WERI-Rb-1 (cell line): ENCODE measurements around the gene ZNF516.

Experiments
- DNase-seq: peaks from one replicate; pipeline ENCODE4 v3.0.0-alpha.2; 2020
- H3K27ac ChIP-seq: fragments of 250-450 bp; sonication (Bioruptor Pico); 2 replicates; pipeline ENCODE4 v1.5.1; 2020; ENCODE audit warnings: mild to moderate bottlenecking, moderate library complexity
- H3K27me3 ChIP-seq: fragments of 250-450 bp; sonication (Bioruptor Pico); 2 replicates; pipeline ENCODE4 v1.5.1; 2021; ENCODE audit warnings: mild to moderate bottlenecking, low read depth, moderate library complexity; ENCODE audit not compliant: insufficient read depth, severe bottlenecking
- H3K36me3 ChIP-seq: fragments of 250-450 bp; sonication (Bioruptor Pico); 2 replicates; pipeline ENCODE4 v1.5.1; 2020; ENCODE audit warnings: mild to moderate bottlenecking, moderate library complexity
- H3K4me3 ChIP-seq: 2 replicates; pipeline ENCODE4 v1.5.1; 2011; ENCODE audit warnings: low read depth, mild to moderate bottlenecking, control low read depth, low read length
- H3K9me3 ChIP-seq: fragments of 250-450 bp; sonication (Bioruptor Pico); 2 replicates; pipeline ENCODE4 v1.5.1; 2021; ENCODE audit warnings: mild to moderate bottlenecking, moderate library complexity; ENCODE audit not compliant: severe bottlenecking
- TF ChIP-seq, protein P1 (sequence below): IDR thresholded peaks from 2 replicates; pipeline ENCODE4 v1.5.1; 2011; ENCODE audit warnings: low read depth, mild to moderate bottlenecking, control low read depth, inconsistent platforms, low read length

ZNF516 gene

DNA sequence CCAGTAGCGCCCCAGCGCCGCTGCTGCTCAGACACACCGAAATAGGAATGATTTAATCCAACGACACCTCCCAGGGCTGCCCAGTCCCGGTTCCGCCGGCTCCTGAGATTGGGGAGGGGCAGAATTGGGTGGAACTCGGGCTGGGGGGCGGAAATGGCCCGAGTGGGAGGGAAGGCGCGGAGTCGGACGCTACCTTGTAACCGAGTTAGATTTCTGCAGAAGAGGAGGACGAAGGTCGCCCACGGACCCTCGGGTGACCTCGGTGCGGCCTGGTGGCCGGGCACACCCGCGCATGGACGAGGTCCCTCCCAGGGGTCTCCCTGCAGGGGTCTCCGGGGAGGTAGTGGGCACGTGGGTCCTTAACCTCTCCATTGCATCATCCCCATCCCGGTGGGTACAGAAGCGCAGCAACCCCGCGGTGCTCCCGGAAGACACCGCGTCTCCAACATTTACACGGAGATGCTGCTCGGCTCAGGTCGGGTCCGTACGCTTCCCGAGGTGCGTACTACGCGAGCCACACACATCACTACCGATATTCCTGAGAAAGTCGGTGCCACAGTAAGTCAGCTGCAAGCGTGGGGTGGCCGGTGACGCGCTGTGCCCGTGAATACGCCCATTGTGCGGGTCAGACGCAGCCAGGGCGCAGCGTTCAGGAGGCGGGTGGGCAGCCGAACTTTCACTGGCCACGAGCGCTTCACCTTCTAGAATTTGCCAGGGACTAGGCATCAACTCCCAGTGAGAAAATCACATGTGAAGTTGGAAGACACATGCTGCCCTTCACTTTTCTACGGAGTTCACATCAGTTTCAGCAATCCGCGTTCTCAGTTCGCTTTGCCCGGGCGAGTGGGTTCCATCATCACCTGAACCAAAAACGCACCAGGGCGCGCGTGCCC is 3.0 kb downstream of the ZNF516 start:
- Histone ChIP-seq H3K27me3 (no peaks in the 10 kb centered on the region), H3K9me3 (no peaks in the 10 kb centered on the region), H3K4me3 (peak overlapping the region; percentile 65), H3K27ac (peak overlapping the region; percentile 85), H3K36me3 (no peaks in the 10 kb centered on the region)
- peak; percentile 47 for DNase-seq
- TF ChIP-seq, protein P1, sequence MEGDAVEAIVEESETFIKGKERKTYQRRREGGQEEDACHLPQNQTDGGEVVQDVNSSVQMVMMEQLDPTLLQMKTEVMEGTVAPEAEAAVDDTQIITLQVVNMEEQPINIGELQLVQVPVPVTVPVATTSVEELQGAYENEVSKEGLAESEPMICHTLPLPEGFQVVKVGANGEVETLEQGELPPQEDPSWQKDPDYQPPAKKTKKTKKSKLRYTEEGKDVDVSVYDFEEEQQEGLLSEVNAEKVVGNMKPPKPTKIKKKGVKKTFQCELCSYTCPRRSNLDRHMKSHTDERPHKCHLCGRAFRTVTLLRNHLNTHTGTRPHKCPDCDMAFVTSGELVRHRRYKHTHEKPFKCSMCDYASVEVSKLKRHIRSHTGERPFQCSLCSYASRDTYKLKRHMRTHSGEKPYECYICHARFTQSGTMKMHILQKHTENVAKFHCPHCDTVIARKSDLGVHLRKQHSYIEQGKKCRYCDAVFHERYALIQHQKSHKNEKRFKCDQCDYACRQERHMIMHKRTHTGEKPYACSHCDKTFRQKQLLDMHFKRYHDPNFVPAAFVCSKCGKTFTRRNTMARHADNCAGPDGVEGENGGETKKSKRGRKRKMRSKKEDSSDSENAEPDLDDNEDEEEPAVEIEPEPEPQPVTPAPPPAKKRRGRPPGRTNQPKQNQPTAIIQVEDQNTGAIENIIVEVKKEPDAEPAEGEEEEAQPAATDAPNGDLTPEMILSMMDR, result no peak

DNA sequence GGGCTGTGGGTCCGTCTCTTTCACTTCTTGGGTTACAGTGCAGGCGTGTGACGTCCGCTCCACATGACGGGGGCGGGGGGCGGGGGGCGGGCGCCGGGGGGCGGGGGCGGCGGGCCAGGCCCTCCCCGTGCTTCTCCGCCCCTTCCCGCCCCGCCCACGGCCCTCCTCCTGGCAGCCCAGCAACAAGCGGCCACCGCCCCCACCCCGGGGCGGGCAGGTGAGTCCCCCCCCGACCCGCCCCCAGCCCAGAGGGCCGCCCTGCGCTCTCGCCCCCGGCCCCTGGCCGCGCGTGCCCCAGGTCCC is 3.6 kb downstream of the ZNF516 start:
- H3K36me3 ChIP-seq, result no peaks in the 10 kb centered on the region
- H3K27me3 ChIP-seq, result no peaks in the 10 kb centered on the region
- DNase-seq, result peak; percentile 91
- no peaks in the 10 kb centered on the region for H3K9me3 ChIP-seq
- peak overlapping the region; percentile 65 for H3K4me3 ChIP-seq
- TF ChIP-seq, protein P1, result no peak
- peak overlapping the region; percentile 85 for H3K27ac ChIP-seq

DNA sequence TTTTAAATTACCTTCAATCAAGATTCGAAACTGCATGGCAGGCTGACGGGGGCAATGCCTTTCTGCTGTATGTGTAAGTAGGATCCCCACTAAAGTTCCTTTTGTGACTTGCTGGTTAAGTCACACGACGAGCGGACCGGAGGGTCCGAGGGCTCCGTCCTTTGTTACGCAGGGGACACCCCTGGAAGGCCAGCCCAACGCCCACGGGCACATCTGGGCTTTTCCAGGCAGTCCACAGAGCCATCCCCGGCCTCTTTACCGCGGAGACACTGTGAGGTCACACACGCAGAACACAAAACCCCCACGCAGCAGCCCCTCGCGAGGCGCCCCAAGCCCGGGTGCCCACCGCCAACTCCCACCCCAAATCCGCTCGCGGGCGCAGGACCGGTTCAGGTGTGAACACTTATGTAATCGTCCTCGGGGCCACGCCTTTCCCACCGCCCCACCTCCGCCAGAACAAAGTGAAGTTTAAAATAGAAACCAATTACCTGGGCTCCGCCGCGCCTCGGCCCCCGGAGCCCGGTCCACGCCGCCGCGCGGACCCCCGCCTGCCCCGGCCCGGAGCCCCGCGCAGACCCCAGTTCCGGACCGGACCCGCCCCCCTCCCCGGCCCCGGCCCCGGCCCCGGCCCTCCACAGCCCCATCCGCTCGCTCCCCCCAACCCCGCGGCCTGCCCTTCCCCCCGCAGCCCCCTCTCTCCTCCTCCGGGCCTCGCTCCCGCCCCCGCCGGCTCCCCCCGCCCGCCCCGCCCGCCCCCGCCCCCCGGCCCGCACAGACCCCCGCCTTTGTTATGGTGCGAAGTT is 4.2 kb downstream of the ZNF516 start:
- Histone ChIP-seq H3K27me3 (no peaks in the 10 kb centered on the region), H3K9me3 (no peaks in the 10 kb centered on the region), H3K36me3 (no peaks in the 10 kb centered on the region), H3K4me3 (peak overlapping the region; percentile 67), H3K27ac (peak overlapping the region; percentile 69)
- DNase-seq, result peak; percentile 57
- TF ChIP-seq, protein P1, result no peak

DNA sequence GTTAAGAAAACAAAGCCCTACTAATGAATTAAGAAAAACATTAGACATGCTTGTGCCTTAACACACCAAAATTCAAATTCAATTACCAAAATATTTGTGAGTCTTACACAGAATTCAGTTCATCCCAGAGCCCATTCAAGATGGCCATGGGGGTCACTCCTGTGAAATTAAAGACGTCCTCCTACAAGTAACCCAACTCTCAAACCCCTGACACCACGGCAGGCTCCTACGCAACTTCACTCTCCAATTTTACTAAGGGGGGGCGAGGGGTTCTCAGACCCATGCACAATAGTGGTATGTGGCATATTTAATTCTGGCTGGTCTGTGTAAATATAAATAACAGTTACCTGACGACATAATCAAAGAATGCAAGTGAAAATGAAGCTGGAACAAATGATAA is 5.0 kb downstream of the ZNF516 start:
- Histone ChIP-seq H3K4me3 (peak overlapping the region; percentile 67), H3K9me3 (no peaks in the 10 kb centered on the region), H3K27ac (no peak overlapping the region), H3K36me3 (no peaks in the 10 kb centered on the region), H3K27me3 (no peaks in the 10 kb centered on the region)
- TF ChIP-seq, protein P1, result no peak
- DNase-seq, result no peak

DNA sequence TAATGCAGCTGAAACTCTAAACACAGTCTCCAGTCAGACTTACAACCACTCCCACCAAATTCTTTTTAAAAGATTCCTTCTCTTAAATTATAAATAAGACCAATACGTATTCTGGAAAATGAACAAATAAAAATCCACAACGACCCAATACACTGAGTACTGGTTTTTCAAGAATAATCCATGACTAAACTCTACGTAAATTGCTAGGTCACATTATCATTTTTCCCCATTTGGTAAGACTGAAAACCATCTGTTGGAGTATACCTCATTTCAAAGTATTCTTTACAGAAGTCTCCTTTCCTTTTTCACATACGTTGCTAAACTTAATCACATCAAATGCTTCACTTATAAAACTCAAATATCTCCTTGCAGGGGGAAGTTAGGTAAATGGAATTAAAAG is 6.0 kb downstream of the ZNF516 start:
- H3K36me3 ChIP-seq, result no peaks in the 10 kb centered on the region
- no peak overlapping the region for H3K4me3 ChIP-seq
- peak overlapping the region; percentile 20; the same call in 1 of the 2 replicates for H3K27ac ChIP-seq
- H3K27me3 ChIP-seq, result no peaks in the 10 kb centered on the region
- DNase-seq, result no peak
- TF ChIP-seq, protein P1, result no peak
- H3K9me3 ChIP-seq, result no peaks in the 10 kb centered on the region
